GM23338 (cell line): Measurements from ENCODE around the gene MYH15. TPM values are rescaled to one million over a fixed set of nuclear protein-coding genes. Genes with fewer than 3 reads are reported as not detected.

Source experiments
- ATAC-seq: fragments of 200-7000 bp; cut with Tn5 transposase; 3 replicates; pipeline ENCODE4 v1.9.1; 2020
- DNase-seq: peaks from one replicate; pipeline ENCODE4 v3.0.0-alpha.2; 2015; ENCODE audit warnings: low spot score
- H2AFZ ChIP-seq: fragments of 200-600 bp; sonication (generic); 2 replicates; pipeline ENCODE4 v1.8.0; 2016; ENCODE audit warnings: antibody characterized with exemption, mild to moderate bottlenecking, moderate library complexity
- H3F3A ChIP-seq: fragments of 200-600 bp; sonication (generic); replicated peaks from 2 replicates; pipeline ENCODE4 v1.8.0; 2017; ENCODE audit warnings: antibody characterized with exemption, mixed run types, low read depth
- H3K27ac ChIP-seq: fragments of 200-600 bp; sonication (generic); 2 replicates; pipeline ENCODE4 v1.6.1; 2016; ENCODE audit warnings: low read depth
- H3K27me3 ChIP-seq: fragments of 200-600 bp; sonication (generic); 2 replicates; pipeline ENCODE4 v1.8.0; 2016; ENCODE audit warnings: mild to moderate bottlenecking, mixed run types, moderate library complexity; ENCODE audit not compliant: insufficient read depth
- H3K36me3 ChIP-seq: fragments of 200-600 bp; sonication (generic); 2 replicates; pipeline ENCODE4 v1.8.0; 2016; ENCODE audit warnings: mild to moderate bottlenecking; ENCODE audit not compliant: insufficient read depth
- H3K4me1 ChIP-seq: fragments of 200-600 bp; sonication (generic); 2 replicates; pipeline ENCODE4 v1.8.0; 2016; ENCODE audit warnings: mild to moderate bottlenecking, moderate library complexity; ENCODE audit not compliant: insufficient read depth
- H3K4me2 ChIP-seq: fragments of 200-600 bp; sonication (generic); 2 replicates; pipeline ENCODE4 v1.7.1; 2017; ENCODE audit warnings: mixed run types
- H3K4me3 ChIP-seq: fragments of 200-600 bp; sonication (generic); 2 replicates; pipeline ENCODE4 v1.6.1; 2016; ENCODE audit warnings: mixed run types
- H3K79me2 ChIP-seq: fragments of 200-600 bp; sonication (generic); replicated peaks from 2 replicates; pipeline ENCODE4 v1.8.0; 2017; ENCODE audit warnings: mild to moderate bottlenecking; ENCODE audit not compliant: insufficient read depth
- H3K9me2 ChIP-seq: fragments of 200-600 bp; sonication (generic); 2 replicates; pipeline ENCODE4 v1.8.0; 2017; ENCODE audit not compliant: insufficient read depth
- H4K20me1 ChIP-seq: fragments of 200-600 bp; sonication (generic); replicated peaks from 2 replicates; pipeline ENCODE4 v1.8.0; 2017; ENCODE audit warnings: mild to moderate bottlenecking; ENCODE audit not compliant: insufficient read depth
- H3K27ac Mint-ChIP-seq: 2 replicates; pipeline ENCODE4 v1.8.0; 2020; ENCODE audit warnings: inconsistent platforms, mild to moderate bottlenecking, moderate library complexity, mixed read lengths
- H3K27me3 Mint-ChIP-seq: 3 replicates; pipeline ENCODE4 v1.8.0; 2022; ENCODE audit warnings: low read depth, mild to moderate bottlenecking, moderate library complexity, mixed read lengths, inconsistent platforms; ENCODE audit not compliant: insufficient read depth, poor library complexity
- H3K36me3 Mint-ChIP-seq: 3 replicates; pipeline ENCODE4 v1.8.0; 2021; ENCODE audit warnings: low read depth, mild to moderate bottlenecking, inconsistent platforms, moderate library complexity, mixed read lengths
- H3K4me1 Mint-ChIP-seq: 3 replicates; pipeline ENCODE4 v1.8.0; 2020; ENCODE audit warnings: mild to moderate bottlenecking, inconsistent platforms, mixed read lengths
- H3K4me3 Mint-ChIP-seq: 3 replicates; pipeline ENCODE4 v1.8.0; 2021; ENCODE audit warnings: moderate library complexity, mild to moderate bottlenecking, inconsistent platforms, mixed read lengths
- H3K9me3 Mint-ChIP-seq: 3 replicates; pipeline ENCODE4 v1.8.0; 2020; ENCODE audit warnings: moderate library complexity, mild to moderate bottlenecking, inconsistent platforms, mixed read lengths
- CREB1 ChIP-seq: fragments of 250-450 bp; sonication (Bioruptor Pico); IDR thresholded peaks from 2 replicates; pipeline ENCODE4 v1.5.0; 2020; ENCODE audit warnings: low read depth, mild to moderate bottlenecking, moderate library complexity
- CTCF ChIP-seq, 2 experiments: fragments of 200-600 bp in 1 of 2; sonication (generic) in 1 of 2; conservative IDR thresholded peaks; 2 replicates each; pipeline versions ENCODE4 v1.5.1 to v1.6.1; 2016 to 2017; ENCODE audit warnings: antibody characterized with exemption in 2 of 2, low read depth in 2 of 2, mild to moderate bottlenecking in 2 of 2, moderate library complexity in 1 of 2
- ETS1 ChIP-seq: IDR thresholded peaks from 2 replicates; pipeline ENCODE4 v1.6.1; 2016; ENCODE audit warnings: antibody characterized with exemption
- EZH2 ChIP-seq: fragments of 200-600 bp; sonication (generic); IDR thresholded peaks from one replicate; pipeline ENCODE4 v1.8.0; 2017; ENCODE audit warnings: antibody characterized with exemption, mild to moderate bottlenecking, low read depth; ENCODE audit not compliant: unreplicated experiment
- EZH2phosphoT487 ChIP-seq: fragments of 200-600 bp; sonication (generic); IDR thresholded peaks from one replicate; pipeline ENCODE4 v1.8.1; 2018; ENCODE audit warnings: antibody characterized with exemption; ENCODE audit not compliant: unreplicated experiment
- JUNB ChIP-seq: IDR thresholded peaks from one replicate; pipeline ENCODE4 v1.6.1; 2016; ENCODE audit warnings: antibody characterized with exemption; ENCODE audit not compliant: unreplicated experiment
- NANOG ChIP-seq: IDR thresholded peaks from 2 replicates; pipeline ENCODE4 v1.6.1; 2016; ENCODE audit warnings: antibody characterized with exemption, borderline replicate concordance
- POLR2AphosphoS5 ChIP-seq: IDR thresholded peaks from 2 replicates; pipeline ENCODE4 v1.6.1; 2016; ENCODE audit warnings: antibody characterized with exemption, low read depth
- REST ChIP-seq: IDR thresholded peaks from one replicate; pipeline ENCODE4 v1.6.1; 2018; ENCODE audit warnings: antibody characterized with exemption; ENCODE audit not compliant: unreplicated experiment
- STAT1 ChIP-seq: IDR thresholded peaks from one replicate; pipeline ENCODE4 v1.6.1; 2016; ENCODE audit warnings: antibody characterized with exemption; ENCODE audit not compliant: unreplicated experiment
- ZNF114 ChIP-seq: fragments of 250-450 bp; sonication (Bioruptor Pico); IDR thresholded peaks from 2 replicates; pipeline ENCODE4 v1.5.0; 2020; ENCODE audit warnings: mild to moderate bottlenecking, moderate library complexity
- ZNF331 ChIP-seq: fragments of 250-450 bp; sonication (Bioruptor Pico); IDR thresholded peaks from 2 replicates; pipeline ENCODE4 v1.5.0; 2020; ENCODE audit warnings: low read depth, mild to moderate bottlenecking, moderate library complexity
- ZNF462 ChIP-seq: fragments of 250-450 bp; sonication (Bioruptor Pico); IDR thresholded peaks from 2 replicates; pipeline ENCODE4 v1.5.0; 2020; ENCODE audit warnings: mild to moderate bottlenecking, moderate library complexity
- polyA plus RNA-seq: library from polyadenylated mRNA; unstranded; fragments of >200 nt; fragmentation: Nextera tagmentation; extraction: Ambion mirVana; gene quantifications from 2 replicates; pipeline ENCODE4 v1.2.1, GENCODE V29; 2016
- total RNA-seq: library from RNA; depleted of rRNA; stranded (reverse); fragments of >200 nt; shearing (Covaris generic); gene quantifications from 2 replicates; pipeline ENCODE4 v1.2.3, GENCODE V29; 2014

The MYH15 gene
- total and polyA plus RNA-seq, 2 experiments from 2014 or later, result 0.07 TPM; not detected in 1

- ATAC-seq, result no peak
Observed at GRCh38 chr3:108438542-108438941, 71.9 kb downstream of the MYH15 start.

More at GRCh38 chr3:108438542-108438941, 71.9 kb downstream of the MYH15 start:
- Histone ChIP-seq H3K27me3 (no peaks in the 10 kb centered on the region), H4K20me1 (no peaks in the 10 kb centered on the region), H3K36me3 (no peaks in the 10 kb centered on the region), H3K27ac (no peak overlapping the region), H3K4me2 (no peak overlapping the region), H3K9me2 (no peaks in the 10 kb centered on the region; the same call in 1 of the 2 replicates), H2AFZ (no peak overlapping the region), H3K79me2 (no peaks in the 10 kb centered on the region), H3F3A (no peaks in the 10 kb centered on the region), H3K4me1 (no peaks in the 10 kb centered on the region), H3K4me3 (no peak overlapping the region)
- H3K27me3 Mint-ChIP-seq, result no peaks in the 10 kb centered on the region
- no peak overlapping the region for H3K27ac Mint-ChIP-seq
- no peak for DNase-seq
- H3K9me3 Mint-ChIP-seq, result peaks cover 2% of the 10 kb centered on the region
- H3K4me1 Mint-ChIP-seq, result peaks cover 14% of the 10 kb centered on the region
- H3K4me3 Mint-ChIP-seq, result no peak overlapping the region
- TF ChIP-seq JUNB, result no peak
- TF ChIP-seq CTCF (conservative IDR thresholded peaks at IDR 0.05; ENCODE audit: low read depth in 2 of 2), result no peak
- no peak for TF ChIP-seq NANOG
- TF ChIP-seq STAT1, result no peak
- no peak for TF ChIP-seq POLR2AphosphoS5
- TF ChIP-seq ETS1, result no peak
- TF ChIP-seq ZNF462 (CRISPR knock-in tag), result no peak
- no peak for TF ChIP-seq CREB1
- no peak for TF ChIP-seq REST
- no peak for TF ChIP-seq ZNF114 (CRISPR knock-in tag)
- no peak for TF ChIP-seq EZH2phosphoT487
- TF ChIP-seq EZH2, result no peak
- no peak for TF ChIP-seq ZNF331
- peaks cover 2% of the 10 kb centered on the region for H3K36me3 Mint-ChIP-seq
